ENCODE measurements around the gene ANKH. TPM values are rescaled to one million over a fixed set of nuclear protein-coding genes. Genes with fewer than 3 reads are reported as not detected.

ANKH gene
- total and polyA plus RNA-seq, 4 experiments from 2014 or later, result 34.1 to 165 (median 114) TPM

DNA sequence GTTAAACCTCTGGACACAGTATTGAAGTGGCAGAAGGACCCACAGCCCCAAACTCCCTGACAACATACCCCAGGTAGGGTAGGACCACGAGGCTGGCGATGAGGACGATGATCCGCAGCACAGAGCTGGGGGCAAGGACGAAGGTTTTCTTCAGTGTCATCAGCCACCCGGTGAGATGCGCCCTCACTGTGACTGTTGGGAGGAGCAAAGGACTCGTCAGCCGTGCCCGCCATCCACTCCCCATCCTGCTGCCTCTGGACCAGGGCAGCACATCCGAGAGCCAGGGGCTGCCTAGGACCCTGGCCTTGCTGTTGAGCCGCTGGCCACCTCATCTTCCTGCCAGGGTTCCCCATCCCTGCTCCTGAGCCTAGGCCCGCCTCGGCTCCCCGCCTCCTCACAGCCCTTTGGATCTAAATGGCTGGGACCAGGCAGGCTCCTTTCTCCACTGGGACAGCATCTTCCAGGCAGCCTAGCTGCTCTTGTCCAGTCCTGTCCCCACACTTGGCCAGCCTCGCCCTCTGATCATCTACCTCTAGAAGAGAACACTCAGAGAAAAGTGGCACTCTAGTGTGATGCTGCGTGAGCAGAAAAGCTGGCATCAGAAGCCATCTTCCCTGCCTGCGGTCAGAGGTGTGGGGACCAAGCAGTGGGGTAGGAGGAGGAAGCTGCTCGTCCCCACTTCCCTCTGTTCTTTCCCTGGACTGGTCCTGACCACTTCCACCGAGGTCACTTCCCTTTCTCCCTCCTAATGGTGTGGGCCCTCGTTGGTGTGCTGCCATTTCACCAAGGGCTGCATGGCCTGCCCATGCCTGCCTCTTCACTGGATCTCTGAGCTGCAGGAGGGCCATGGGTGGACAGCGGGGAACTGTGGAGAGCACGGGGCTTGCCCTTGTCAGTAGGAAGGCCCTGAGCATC is 157.8 kb downstream of the ANKH start:
- Mint-ChIP-seq H3K36me3 (peaks cover 53 to 77% of the 10 kb centered on the region in 2 donors), H3K4me1 (peaks cover 15 to 29% (median 23%) of the 10 kb centered on the region in 4 donors), H3K27me3 (no peaks in the 10 kb centered on the region), H3K27ac (peak overlapping the region; percentile 57 to 91 (median 83)), H3K9me3 (peaks cover 0 to 1% (median 0%) of the 10 kb centered on the region in 8 donors), H3K4me3 (no peak overlapping the region)
- Histone ChIP-seq H3K27me3 (ENCODE audit: insufficient read depth, low read length) (no peaks in the 10 kb centered on the region), H3K36me3 (ENCODE audit: insufficient read depth, low read length) (peaks cover 41% of the 10 kb centered on the region), H3K4me1 (ENCODE audit: insufficient read depth, low read length) (peaks cover 9% of the 10 kb centered on the region), H3K9me3 (ENCODE audit: control insufficient read depth in 1 of 2, low read length in 2 of 2) (no peaks in the 10 kb centered on the region), H3K4me3 (ENCODE audit: low read length in 2 of 2) (no peak overlapping the region), H3K27ac (ENCODE audit: low read depth, low read length) (no peak overlapping the region)
- POLR2A ChIA-PET (ENCODE audit: partially characterized antibody), result interaction anchor here (1.1 kb wide), 1 partner anchor 10 kb away, joined by 3 read pairs; no protein-coding TSS in a partner anchor
- intact Hi-C loops (cut with micrococcal nuclease), result no loop called here
- DNase-seq, result no peak
- CTCF ChIA-PET (ENCODE audit: partially characterized antibody), result interaction anchor here (4.6 kb wide), 1 partner anchor 14 kb away, joined by 31 read pairs; no protein-coding TSS in a partner anchor

DNA sequence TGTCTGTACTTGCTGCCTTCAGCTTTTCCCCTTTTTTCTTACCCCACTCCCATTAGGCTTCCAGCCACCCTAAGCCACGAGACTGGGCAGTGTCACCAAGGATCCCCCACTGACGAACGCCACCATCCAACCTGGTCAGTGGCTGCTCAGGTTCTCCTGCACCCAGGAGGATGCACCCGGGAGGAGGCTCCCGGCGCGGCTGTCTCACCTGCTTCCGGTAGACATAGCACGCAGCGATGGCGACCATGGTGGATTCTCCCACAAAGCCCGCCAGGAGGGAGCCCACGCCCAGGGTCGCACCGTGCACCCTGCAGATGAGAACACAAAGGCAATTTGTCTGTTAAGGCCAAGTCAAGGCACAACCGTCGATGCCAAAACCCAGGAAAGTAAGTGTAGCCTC is 158.9 kb downstream of the ANKH start:
- DNase-seq, result no peak
- Histone ChIP-seq H3K4me1 (ENCODE audit: insufficient read depth, low read length) (peaks cover 20% of the 10 kb centered on the region), H3K27me3 (ENCODE audit: insufficient read depth, low read length) (no peaks in the 10 kb centered on the region), H3K9me3 (ENCODE audit: control insufficient read depth in 1 of 2, low read length in 2 of 2) (no peaks in the 10 kb centered on the region), H3K36me3 (ENCODE audit: insufficient read depth, low read length) (peaks cover 41% of the 10 kb centered on the region), H3K4me3 (ENCODE audit: low read length in 2 of 2) (no peak overlapping the region), H3K27ac (ENCODE audit: low read depth, low read length) (no peak overlapping the region)
- Mint-ChIP-seq H3K4me3 (no peak overlapping the region), H3K9me3 (peaks cover 0 to 1% (median 0%) of the 10 kb centered on the region in 8 donors), H3K36me3 (peaks cover 53 to 83% of the 10 kb centered on the region in 2 donors), H3K27ac (peak overlapping the region; percentile 15 to 93 (median 59)), H3K27me3 (no peaks in the 10 kb centered on the region), H3K4me1 (peaks cover 26 to 40% (median 32%) of the 10 kb centered on the region in 4 donors)
- intact Hi-C loops (cut with micrococcal nuclease), result no loop called here
- CTCF ChIA-PET (ENCODE audit: partially characterized antibody), result interaction anchor here (4.6 kb wide), 1 partner anchor 15 kb away, joined by 31 read pairs; no protein-coding TSS in a partner anchor
- POLR2A ChIA-PET (ENCODE audit: partially characterized antibody), result no interaction called here

DNA sequence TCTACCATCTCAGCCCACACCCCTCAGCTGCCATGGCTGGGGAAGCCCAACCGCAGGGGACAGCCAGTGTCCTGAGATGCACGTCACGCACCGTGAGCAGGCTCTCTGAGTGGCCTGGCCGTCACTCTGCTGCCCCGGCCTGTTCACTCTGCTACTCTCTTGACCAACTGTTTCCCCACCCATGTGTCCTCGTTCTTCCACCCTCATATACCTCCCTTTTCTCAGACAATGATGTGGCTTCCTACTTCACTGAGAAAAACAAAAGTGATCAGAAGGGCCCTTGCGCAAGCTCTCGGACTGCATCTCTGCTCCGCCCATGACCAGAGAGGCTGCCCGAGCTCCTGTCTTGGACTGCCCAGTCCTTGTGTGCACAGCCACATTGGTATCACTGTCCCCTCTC is 159.4 kb downstream of the ANKH start:
- no peak for DNase-seq
- Mint-ChIP-seq H3K4me1 (peaks cover 28 to 45% (median 35%) of the 10 kb centered on the region in 4 donors), H3K9me3 (peaks cover 0 to 1% (median 0%) of the 10 kb centered on the region in 8 donors), H3K36me3 (peaks cover 50 to 81% of the 10 kb centered on the region in 2 donors), H3K27me3 (no peaks in the 10 kb centered on the region), H3K27ac (peak overlapping the region; percentile 7 to 93 (median 77)), H3K4me3 (no peak overlapping the region)
- ChIA-PET CTCF (ENCODE audit: partially characterized antibody) (interaction anchor here (4.6 kb wide), 1 partner anchor 15 kb away, joined by 31 read pairs; no protein-coding TSS in a partner anchor), POLR2A (ENCODE audit: partially characterized antibody) (interaction anchor here (1.0 kb wide), 1 partner anchor 11 kb away, joined by 3 read pairs; no protein-coding TSS in a partner anchor)
- peaks cover 41% of the 10 kb centered on the region for H3K36me3 ChIP-seq (ENCODE audit: insufficient read depth, low read length)
- peaks cover 25% of the 10 kb centered on the region for H3K4me1 ChIP-seq (ENCODE audit: insufficient read depth, low read length)
- H3K27ac ChIP-seq (ENCODE audit: low read depth, low read length), result no peak overlapping the region
- no peaks in the 10 kb centered on the region for H3K27me3 ChIP-seq (ENCODE audit: insufficient read depth, low read length)
- H3K4me3 ChIP-seq (ENCODE audit: low read length in 2 of 2), result no peak overlapping the region
- intact Hi-C loops (cut with micrococcal nuclease), result no loop called here
- no peaks in the 10 kb centered on the region for H3K9me3 ChIP-seq (ENCODE audit: control insufficient read depth in 1 of 2, low read length in 2 of 2)

DNA sequence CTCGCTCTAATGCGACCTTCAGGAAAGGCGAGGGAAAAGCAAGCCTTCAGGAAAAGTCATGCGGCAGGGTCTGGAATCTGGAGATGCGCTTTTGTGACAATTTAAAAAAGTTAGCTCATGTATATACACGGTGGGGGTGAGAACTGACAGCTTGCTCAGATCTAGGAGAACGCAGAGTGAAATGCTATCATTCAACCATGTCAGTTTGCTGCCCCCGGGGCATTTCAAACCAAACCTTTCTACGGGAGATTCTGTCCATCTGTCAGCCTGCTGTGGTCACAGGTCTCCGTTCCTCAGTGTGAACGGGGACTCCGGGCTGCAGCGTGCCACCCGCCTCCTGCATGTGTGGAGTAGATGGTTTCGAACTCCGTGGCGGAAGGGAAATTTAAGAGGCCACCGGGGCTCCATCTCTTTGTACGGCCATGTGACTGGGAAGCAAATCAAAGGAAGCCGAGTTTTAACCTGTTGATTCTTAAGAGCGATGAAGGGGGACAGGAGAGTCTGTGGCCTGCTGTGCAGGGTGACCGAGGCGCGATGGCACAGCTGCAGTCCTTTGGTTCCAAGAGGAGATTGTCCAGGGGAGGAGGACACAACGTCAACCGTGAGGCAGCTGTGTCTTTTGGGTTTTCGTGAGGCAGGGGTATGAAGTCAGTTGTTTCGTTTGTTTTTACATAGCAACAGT is 161.1 kb downstream of the ANKH start:
- Histone ChIP-seq H3K9me3 (ENCODE audit: control insufficient read depth in 1 of 2, low read length in 2 of 2) (no peaks in the 10 kb centered on the region), H3K27me3 (ENCODE audit: insufficient read depth, low read length) (no peaks in the 10 kb centered on the region), H3K36me3 (ENCODE audit: insufficient read depth, low read length) (peaks cover 37% of the 10 kb centered on the region), H3K4me1 (ENCODE audit: insufficient read depth, low read length) (peaks cover 42% of the 10 kb centered on the region), H3K27ac (ENCODE audit: low read depth, low read length) (no peak overlapping the region), H3K4me3 (ENCODE audit: low read length in 2 of 2) (no peak overlapping the region)
- H3K27me3 Mint-ChIP-seq, result no peaks in the 10 kb centered on the region
- ChIA-PET POLR2A (ENCODE audit: partially characterized antibody) (no interaction called here), CTCF (ENCODE audit: partially characterized antibody) (interaction anchor here (0.7 to 12.1 kb wide), 5 partner anchors 14 to 247 kb away, joined by 3 to 114 read pairs (median 4); no protein-coding TSS in a partner anchor)
- intact Hi-C loops (cut with micrococcal nuclease), result no loop called here
- DNase-seq, result no peak
- peak overlapping the region; percentile 8 to 94 (median 74) for H3K27ac Mint-ChIP-seq
- H3K4me1 Mint-ChIP-seq, result peaks cover 44 to 62% (median 51%) of the 10 kb centered on the region in 4 donors
- no peak overlapping the region for H3K4me3 Mint-ChIP-seq
- H3K9me3 Mint-ChIP-seq, result peaks cover 0 to 1% (median 0%) of the 10 kb centered on the region in 8 donors
- H3K36me3 Mint-ChIP-seq, result peaks cover 44 to 75% of the 10 kb centered on the region in 2 donors

DNA sequence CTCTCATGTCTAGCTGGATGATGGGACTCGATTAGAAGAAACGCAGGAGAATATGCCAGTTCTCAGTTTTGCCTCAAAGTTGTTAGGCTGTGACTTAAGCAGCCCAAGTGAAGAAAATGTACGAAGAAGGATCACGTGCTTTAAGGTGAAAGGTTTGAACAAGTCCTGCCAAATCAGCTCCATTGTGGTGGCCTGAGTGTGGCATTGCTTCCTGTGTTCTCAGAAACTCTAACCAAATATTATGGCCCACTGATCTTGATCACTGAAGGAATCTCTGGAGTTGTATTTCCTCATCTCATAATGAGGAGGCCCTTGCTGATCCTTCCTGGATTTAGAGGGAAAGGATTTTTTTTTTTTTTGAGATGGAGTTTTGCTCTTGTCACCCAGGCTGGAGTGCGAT is 163.0 kb downstream of the ANKH start:
- Mint-ChIP-seq H3K4me3 (peak overlapping the region in 6 of 8 donors; percentile 25 to 71 (median 53)), H3K27me3 (no peaks in the 10 kb centered on the region), H3K36me3 (peaks cover 46 to 60% of the 10 kb centered on the region in 2 donors), H3K4me1 (peaks cover 57 to 81% (median 67%) of the 10 kb centered on the region in 4 donors), H3K27ac (peak overlapping the region; percentile 93 to 99 (median 99)), H3K9me3 (peaks cover 0 to 1% (median 0%) of the 10 kb centered on the region in 8 donors)
- ChIA-PET POLR2A (ENCODE audit: partially characterized antibody) (interaction anchor here (0.7 to 2.4 kb wide), 13 partner anchors 11 to 163 kb away, joined by 3 to 13 read pairs (median 4); partner anchors contain the start of gene OTULIN), CTCF (ENCODE audit: partially characterized antibody) (interaction anchor here (0.7 to 12.1 kb wide), 12 partner anchors 11 to 304 kb away, joined by 3 to 114 read pairs (median 4); no protein-coding TSS in a partner anchor)
- no peak overlapping the region for H3K4me3 ChIP-seq (ENCODE audit: low read length in 2 of 2)
- peaks cover 61% of the 10 kb centered on the region for H3K4me1 ChIP-seq (ENCODE audit: insufficient read depth, low read length)
- no peaks in the 10 kb centered on the region for H3K27me3 ChIP-seq (ENCODE audit: insufficient read depth, low read length)
- DNase-seq, result no peak
- intact Hi-C loops (cut with micrococcal nuclease), result loop anchor here (5.0 kb wide), 1 partner anchor 164 kb away; the partner anchor contains the start of gene ANKH
- peak overlapping the region; percentile 49 for H3K27ac ChIP-seq (ENCODE audit: low read depth, low read length)
- H3K36me3 ChIP-seq (ENCODE audit: insufficient read depth, low read length), result peaks cover 25% of the 10 kb centered on the region
- no peaks in the 10 kb centered on the region for H3K9me3 ChIP-seq (ENCODE audit: control insufficient read depth in 1 of 2, low read length in 2 of 2)

DNA sequence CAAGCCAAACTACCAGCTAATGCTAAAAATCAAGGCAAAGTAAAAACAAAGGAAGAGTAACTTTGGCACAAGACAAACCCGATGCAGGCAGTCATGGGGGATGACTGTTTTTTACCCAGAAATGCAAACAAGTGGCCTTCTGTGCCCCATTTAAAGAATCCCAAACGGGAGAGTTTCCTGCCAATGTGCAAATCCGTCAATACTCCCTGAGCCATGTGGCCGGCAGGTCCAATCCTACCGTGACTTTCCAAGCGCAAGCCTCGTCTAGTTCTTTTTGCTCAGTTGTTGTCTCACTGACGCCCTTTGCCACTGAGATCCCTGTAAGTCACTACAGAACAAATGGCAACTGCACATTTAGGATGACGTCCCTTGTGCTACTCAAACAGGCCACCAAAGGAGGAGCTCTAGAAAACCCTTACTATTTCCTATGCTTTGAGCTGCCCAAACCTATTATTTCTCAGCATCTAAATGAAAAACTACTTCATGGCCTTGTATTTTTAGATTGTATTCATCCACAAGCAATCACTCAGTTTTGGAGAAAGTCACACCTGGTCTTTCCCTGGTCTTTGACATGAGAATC is 163.7 kb downstream of the ANKH start:
- intact Hi-C loops (cut with micrococcal nuclease), result loop anchor here (2.0 to 5.0 kb wide), 2 partner anchors 43 to 164 kb away; partner anchors contain the start of genes ANKH and OTULIN
- peak in 3 of 5 donors; percentile 12 to 15 (median 13) for DNase-seq
- CTCF ChIA-PET (ENCODE audit: partially characterized antibody), result interaction anchor here (0.7 to 12.1 kb wide), 14 partner anchors 11 to 305 kb away, joined by 3 to 114 read pairs (median 4); no protein-coding TSS in a partner anchor
- peak overlapping the region; percentile 93 to 99 (median 99) for H3K27ac Mint-ChIP-seq
- peaks cover 67% of the 10 kb centered on the region for H3K4me1 ChIP-seq (ENCODE audit: insufficient read depth, low read length)
- no peak overlapping the region for H3K4me3 ChIP-seq (ENCODE audit: low read length in 2 of 2)
- H3K9me3 ChIP-seq (ENCODE audit: control insufficient read depth in 1 of 2, low read length in 2 of 2), result no peaks in the 10 kb centered on the region
- H3K4me3 Mint-ChIP-seq, result peak overlapping the region in 6 of 8 donors; percentile 5 to 88 (median 56)
- H3K27me3 Mint-ChIP-seq, result no peaks in the 10 kb centered on the region
- H3K9me3 Mint-ChIP-seq, result peaks cover 0 to 1% (median 0%) of the 10 kb centered on the region in 8 donors
- peaks cover 50 to 62% of the 10 kb centered on the region in 2 donors for H3K36me3 Mint-ChIP-seq
- peaks cover 20% of the 10 kb centered on the region for H3K36me3 ChIP-seq (ENCODE audit: insufficient read depth, low read length)
- POLR2A ChIA-PET (ENCODE audit: partially characterized antibody), result interaction anchor here (0.7 to 2.4 kb wide), 16 partner anchors 12 to 165 kb away, joined by 3 to 13 read pairs (median 4); partner anchors contain the start of gene OTULIN
- H3K27ac ChIP-seq (ENCODE audit: low read depth, low read length), result peak overlapping the region; percentile 49
- peaks cover 63 to 87% (median 73%) of the 10 kb centered on the region in 4 donors for H3K4me1 Mint-ChIP-seq
- no peaks in the 10 kb centered on the region for H3K27me3 ChIP-seq (ENCODE audit: insufficient read depth, low read length)
